ENCODE results near the gene ITGA11.

ITGA11 gene

DNA sequence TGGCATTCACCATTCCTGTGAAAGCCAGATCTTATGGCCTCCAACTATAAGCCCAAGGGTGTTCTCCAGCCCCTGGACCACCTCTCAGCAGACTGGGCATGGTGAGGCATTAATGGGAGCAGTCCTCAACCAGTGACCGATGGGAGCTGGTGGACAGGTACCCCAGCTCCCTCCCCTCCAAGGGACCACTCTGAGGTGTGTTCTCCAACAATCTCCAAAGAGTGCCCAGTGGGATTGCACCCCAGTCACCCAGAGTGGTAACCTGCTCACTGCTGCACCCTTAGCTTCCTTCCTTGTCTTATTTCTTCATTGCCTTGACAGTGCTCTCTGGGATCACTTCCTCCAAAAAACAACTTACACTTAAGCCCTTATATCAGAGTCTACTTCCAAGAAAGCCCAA lies 8.2 kb upstream of the ITGA11 start:
- DNase-seq (ENCODE audit: low spot score), result peak; percentile 17
- Histone ChIP-seq H3K27ac (peak overlapping the region in 1 of 2 donors; percentile 43), H3K4me3 (no peak overlapping the region)

DNA sequence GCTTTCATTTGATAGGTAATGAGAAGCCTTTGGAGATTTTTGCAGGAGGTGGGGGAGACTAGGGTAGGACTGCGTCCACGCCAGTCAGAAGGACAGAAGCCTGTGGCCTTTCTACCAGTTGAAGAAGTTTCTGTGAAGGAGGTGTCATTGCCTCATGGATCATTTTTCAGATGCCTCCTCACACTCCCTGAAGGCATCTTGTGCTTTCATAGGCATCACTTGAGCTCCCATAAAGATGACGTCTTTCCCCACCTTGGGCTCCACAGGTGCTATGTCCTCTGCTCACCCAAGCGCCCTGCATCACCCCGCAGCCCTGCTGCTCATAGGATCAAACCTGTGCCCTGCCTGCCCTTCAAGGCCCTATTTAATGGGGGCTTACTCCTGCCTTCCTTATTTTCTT lies 7.5 kb upstream of the ITGA11 start:
- DNase-seq (ENCODE audit: low spot score), result no peak
- Histone ChIP-seq H3K4me3 (no peak overlapping the region), H3K27ac (no peak overlapping the region)
- TF ChIP-seq, protein P1, sequence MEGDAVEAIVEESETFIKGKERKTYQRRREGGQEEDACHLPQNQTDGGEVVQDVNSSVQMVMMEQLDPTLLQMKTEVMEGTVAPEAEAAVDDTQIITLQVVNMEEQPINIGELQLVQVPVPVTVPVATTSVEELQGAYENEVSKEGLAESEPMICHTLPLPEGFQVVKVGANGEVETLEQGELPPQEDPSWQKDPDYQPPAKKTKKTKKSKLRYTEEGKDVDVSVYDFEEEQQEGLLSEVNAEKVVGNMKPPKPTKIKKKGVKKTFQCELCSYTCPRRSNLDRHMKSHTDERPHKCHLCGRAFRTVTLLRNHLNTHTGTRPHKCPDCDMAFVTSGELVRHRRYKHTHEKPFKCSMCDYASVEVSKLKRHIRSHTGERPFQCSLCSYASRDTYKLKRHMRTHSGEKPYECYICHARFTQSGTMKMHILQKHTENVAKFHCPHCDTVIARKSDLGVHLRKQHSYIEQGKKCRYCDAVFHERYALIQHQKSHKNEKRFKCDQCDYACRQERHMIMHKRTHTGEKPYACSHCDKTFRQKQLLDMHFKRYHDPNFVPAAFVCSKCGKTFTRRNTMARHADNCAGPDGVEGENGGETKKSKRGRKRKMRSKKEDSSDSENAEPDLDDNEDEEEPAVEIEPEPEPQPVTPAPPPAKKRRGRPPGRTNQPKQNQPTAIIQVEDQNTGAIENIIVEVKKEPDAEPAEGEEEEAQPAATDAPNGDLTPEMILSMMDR (IDR thresholded peaks at IDR 0.05), result no peak

More for the DNA sequence above, 8.2 kb upstream of the ITGA11 start:
- TF ChIP-seq, protein P1 (IDR thresholded peaks at IDR 0.05), result no peak

GRCh38 chr15:68436680-68437079 lies 4.7 kb upstream of the ITGA11 start:
- DNase-seq (ENCODE audit: low spot score), result peak; percentile 47
- TF ChIP-seq, protein P1 (IDR thresholded peaks at IDR 0.05), result no peak
- H3K4me3 ChIP-seq, result no peak overlapping the region
- H3K27ac ChIP-seq, result no peak overlapping the region

- TF ChIP-seq, protein P1 (IDR thresholded peaks at IDR 0.05), result no peak
- Histone ChIP-seq H3K27ac (no peak overlapping the region), H3K4me3 (no peak overlapping the region)
- DNase-seq (ENCODE audit: low spot score), result peak; percentile 72
Measured at GRCh38 chr15:68435966-68436365, 4.0 kb upstream of the ITGA11 start.

DNA sequence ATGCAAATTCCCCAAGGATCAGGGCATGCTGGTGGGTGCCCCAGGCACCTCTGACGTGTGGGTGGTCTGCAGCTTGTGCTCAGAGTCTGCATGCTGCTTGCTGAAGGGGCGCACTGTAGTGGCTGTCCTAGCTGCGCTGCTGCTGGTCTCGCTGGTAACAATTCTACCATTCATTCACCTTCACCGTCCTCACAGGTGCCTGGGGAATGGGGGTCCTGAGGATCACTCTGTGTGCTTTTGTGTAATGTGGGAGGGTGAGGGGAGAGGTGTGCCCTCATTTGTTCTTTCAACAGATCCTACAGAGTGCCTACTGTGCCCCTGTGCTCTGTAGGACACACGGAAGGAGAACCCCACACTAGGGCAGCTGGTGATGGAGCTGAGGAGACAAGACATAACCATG lies 2.1 kb upstream of the ITGA11 start:
- Histone ChIP-seq H3K27ac (no peak overlapping the region), H3K4me3 (no peak overlapping the region)
- TF ChIP-seq, protein P1 (IDR thresholded peaks at IDR 0.05), result no peak
- peak; percentile 41 for DNase-seq (ENCODE audit: low spot score)

DNA sequence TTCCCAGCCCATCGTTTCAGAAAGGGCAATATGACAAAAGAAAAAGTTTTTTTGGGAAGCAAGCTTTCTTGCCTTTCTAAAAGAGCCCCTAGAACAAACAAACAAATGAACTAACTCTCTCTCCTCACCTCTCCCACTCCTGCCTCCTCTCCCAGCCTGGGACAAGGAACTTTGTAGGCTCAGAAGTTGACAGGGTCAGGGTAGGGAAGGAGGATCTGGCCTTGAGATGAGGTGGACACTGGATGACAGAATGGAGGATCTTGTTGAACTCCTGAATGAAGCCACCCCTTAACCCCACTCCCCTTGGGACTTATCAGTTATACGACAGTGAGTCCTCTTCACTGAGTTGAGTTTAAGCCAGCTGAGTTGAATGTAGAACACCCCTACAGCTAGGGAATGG lies 1.6 kb upstream of the ITGA11 start:
- TF ChIP-seq, protein P1 (IDR thresholded peaks at IDR 0.05), result no peak
- no peak for DNase-seq (ENCODE audit: low spot score)

DNA sequence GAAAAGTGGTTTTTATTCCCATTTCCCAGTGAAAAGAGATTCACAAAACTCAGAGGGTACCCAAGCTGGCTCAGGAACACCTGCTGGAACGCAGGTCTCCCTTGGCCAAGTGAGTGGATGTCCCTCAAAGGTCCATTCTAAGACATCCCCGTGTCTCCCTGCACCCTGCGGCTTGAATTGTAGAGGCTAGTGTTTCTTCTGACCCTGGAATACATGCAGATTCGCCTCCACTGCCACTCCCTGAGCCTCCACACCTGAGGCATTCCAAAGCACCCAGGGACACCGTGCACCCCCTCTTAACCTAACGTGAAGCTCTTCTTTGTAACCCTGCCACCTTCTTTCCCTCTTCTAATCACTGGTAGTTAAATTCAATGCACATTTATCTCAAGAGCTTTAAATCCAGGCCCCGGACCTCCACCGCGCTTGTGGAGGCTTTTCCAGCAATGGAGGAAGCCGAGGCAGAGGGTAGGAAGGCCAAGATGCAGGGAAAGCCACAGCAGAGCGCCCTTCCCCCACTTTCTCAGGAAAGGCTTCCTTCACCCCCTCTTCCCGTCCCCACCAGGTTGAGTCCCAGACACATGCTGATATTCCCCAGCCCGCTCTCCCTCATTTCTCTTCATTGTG lies 590 bp upstream of the ITGA11 start:
- peak overlapping the region; percentile 50 to 84 for H3K27ac ChIP-seq
- TF ChIP-seq, protein P1 (IDR thresholded peaks at IDR 0.05), result no peak

More for the DNA sequence above, 1.6 kb upstream of the ITGA11 start:
- H3K4me3 ChIP-seq, result no peak overlapping the region
- H3K27ac ChIP-seq, result no peak overlapping the region

More for the DNA sequence above, 590 bp upstream of the ITGA11 start:
- peak; percentile 59 for DNase-seq (ENCODE audit: low spot score)
- H3K4me3 ChIP-seq, result peak overlapping the region; percentile 71
